ENCODE data around the gene LRCH3. TPM values are rescaled to one million over a fixed set of nuclear protein-coding genes. Genes with fewer than 3 reads are reported as not detected.

The LRCH3 gene
- total RNA-seq, 1 experiment from 2014 or later: 63.6 TPM

DNA sequence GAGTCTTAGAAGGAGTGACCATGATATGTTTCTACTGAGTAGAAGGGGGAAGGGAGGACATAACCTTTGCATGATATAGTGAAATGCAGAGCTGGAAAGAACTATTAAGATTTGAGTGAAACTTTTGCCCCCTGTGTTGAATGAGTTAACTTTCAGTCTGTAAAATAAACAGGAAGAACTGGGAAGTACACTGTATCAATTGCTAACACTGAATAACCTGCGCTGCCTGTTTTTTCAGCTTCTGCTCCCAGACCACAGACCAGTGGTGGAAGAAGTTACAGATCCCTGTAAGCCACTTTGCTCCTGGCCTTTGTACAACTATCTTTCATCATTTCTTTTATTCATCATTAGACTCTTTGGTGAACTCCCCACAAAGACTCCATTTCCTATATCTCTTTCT lies 3.6 kb upstream of the LRCH3 start:
- TF ChIP-seq, protein P1, sequence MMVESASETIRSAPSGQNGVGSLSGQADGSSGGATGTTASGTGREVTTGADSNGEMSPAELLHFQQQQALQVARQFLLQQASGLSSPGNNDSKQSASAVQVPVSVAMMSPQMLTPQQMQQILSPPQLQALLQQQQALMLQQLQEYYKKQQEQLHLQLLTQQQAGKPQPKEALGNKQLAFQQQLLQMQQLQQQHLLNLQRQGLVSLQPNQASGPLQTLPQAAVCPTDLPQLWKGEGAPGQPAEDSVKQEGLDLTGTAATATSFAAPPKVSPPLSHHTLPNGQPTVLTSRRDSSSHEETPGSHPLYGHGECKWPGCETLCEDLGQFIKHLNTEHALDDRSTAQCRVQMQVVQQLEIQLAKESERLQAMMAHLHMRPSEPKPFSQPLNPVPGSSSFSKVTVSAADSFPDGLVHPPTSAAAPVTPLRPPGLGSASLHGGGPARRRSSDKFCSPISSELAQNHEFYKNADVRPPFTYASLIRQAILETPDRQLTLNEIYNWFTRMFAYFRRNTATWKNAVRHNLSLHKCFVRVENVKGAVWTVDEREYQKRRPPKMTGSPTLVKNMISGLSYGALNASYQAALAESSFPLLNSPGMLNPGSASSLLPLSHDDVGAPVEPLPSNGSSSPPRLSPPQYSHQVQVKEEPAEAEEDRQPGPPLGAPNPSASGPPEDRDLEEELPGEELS (CRISPR knock-in tag; IDR thresholded peaks at IDR 0.05): no peak
- no peak for TF ChIP-seq SMAD3 (CRISPR knock-in tag; IDR thresholded peaks at IDR 0.05; ENCODE audit: borderline replicate concordance)
- TF ChIP-seq, protein P2, sequence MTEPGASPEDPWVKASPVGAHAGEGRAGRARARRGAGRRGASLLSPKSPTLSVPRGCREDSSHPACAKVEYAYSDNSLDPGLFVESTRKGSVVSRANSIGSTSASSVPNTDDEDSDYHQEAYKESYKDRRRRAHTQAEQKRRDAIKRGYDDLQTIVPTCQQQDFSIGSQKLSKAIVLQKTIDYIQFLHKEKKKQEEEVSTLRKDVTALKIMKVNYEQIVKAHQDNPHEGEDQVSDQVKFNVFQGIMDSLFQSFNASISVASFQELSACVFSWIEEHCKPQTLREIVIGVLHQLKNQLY (CRISPR knock-in tag; IDR thresholded peaks at IDR 0.05): no peak
- no peak for TF ChIP-seq FOXK1 (CRISPR knock-in tag; IDR thresholded peaks at IDR 0.05)
- TF ChIP-seq, protein P3, sequence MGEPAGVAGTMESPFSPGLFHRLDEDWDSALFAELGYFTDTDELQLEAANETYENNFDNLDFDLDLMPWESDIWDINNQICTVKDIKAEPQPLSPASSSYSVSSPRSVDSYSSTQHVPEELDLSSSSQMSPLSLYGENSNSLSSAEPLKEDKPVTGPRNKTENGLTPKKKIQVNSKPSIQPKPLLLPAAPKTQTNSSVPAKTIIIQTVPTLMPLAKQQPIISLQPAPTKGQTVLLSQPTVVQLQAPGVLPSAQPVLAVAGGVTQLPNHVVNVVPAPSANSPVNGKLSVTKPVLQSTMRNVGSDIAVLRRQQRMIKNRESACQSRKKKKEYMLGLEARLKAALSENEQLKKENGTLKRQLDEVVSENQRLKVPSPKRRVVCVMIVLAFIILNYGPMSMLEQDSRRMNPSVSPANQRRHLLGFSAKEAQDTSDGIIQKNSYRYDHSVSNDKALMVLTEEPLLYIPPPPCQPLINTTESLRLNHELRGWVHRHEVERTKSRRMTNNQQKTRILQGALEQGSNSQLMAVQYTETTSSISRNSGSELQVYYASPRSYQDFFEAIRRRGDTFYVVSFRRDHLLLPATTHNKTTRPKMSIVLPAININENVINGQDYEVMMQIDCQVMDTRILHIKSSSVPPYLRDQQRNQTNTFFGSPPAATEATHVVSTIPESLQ (CRISPR knock-in tag; IDR thresholded peaks at IDR 0.05): no peak
- TF ChIP-seq, protein P4, sequence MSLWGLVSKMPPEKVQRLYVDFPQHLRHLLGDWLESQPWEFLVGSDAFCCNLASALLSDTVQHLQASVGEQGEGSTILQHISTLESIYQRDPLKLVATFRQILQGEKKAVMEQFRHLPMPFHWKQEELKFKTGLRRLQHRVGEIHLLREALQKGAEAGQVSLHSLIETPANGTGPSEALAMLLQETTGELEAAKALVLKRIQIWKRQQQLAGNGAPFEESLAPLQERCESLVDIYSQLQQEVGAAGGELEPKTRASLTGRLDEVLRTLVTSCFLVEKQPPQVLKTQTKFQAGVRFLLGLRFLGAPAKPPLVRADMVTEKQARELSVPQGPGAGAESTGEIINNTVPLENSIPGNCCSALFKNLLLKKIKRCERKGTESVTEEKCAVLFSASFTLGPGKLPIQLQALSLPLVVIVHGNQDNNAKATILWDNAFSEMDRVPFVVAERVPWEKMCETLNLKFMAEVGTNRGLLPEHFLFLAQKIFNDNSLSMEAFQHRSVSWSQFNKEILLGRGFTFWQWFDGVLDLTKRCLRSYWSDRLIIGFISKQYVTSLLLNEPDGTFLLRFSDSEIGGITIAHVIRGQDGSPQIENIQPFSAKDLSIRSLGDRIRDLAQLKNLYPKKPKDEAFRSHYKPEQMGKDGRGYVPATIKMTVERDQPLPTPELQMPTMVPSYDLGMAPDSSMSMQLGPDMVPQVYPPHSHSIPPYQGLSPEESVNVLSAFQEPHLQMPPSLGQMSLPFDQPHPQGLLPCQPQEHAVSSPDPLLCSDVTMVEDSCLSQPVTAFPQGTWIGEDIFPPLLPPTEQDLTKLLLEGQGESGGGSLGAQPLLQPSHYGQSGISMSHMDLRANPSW (CRISPR knock-in tag; conservative IDR thresholded peaks at IDR 0.05; ENCODE audit: low read depth): no peak
- no peak for TF ChIP-seq ZNF263 (CRISPR knock-in tag; IDR thresholded peaks at IDR 0.05; ENCODE audit: low read depth)
- no peak for TF ChIP-seq TEAD4 (CRISPR knock-in tag; IDR thresholded peaks at IDR 0.05)
- TF ChIP-seq ELF4 (CRISPR knock-in tag; IDR thresholded peaks at IDR 0.05; ENCODE audit: low read depth): no peak
- TF ChIP-seq, protein P5, sequence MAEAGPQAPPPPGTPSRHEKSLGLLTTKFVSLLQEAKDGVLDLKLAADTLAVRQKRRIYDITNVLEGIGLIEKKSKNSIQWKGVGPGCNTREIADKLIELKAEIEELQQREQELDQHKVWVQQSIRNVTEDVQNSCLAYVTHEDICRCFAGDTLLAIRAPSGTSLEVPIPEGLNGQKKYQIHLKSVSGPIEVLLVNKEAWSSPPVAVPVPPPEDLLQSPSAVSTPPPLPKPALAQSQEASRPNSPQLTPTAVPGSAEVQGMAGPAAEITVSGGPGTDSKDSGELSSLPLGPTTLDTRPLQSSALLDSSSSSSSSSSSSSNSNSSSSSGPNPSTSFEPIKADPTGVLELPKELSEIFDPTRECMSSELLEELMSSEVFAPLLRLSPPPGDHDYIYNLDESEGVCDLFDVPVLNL (CRISPR knock-in tag; IDR thresholded peaks at IDR 0.05; ENCODE audit: borderline replicate concordance, low read depth): no peak
- TF ChIP-seq HMGA2 (CRISPR knock-in tag; IDR thresholded peaks at IDR 0.05): no peak
- POLR2A ChIA-PET: no interaction called here
- ATAC-seq: no peak
- Mint-ChIP-seq H3K9me3 (no peaks in the 10 kb centered on the region), H3K36me3 (no peaks in the 10 kb centered on the region; the same call in 1 of the 2 replicates), H3K27me3 (ENCODE audit: low read depth) (no peaks in the 10 kb centered on the region), H3K27ac (0 out of 2 replicates have a peak overlapping the region, but pooled peaks have one; percentile 14), H3K4me3 (no peak overlapping the region), H3K4me1 (peaks cover 6% of the 10 kb centered on the region)
- no peak for DNase-seq (ENCODE audit: low spot score)
- CTCF ChIA-PET: no interaction called here

DNA sequence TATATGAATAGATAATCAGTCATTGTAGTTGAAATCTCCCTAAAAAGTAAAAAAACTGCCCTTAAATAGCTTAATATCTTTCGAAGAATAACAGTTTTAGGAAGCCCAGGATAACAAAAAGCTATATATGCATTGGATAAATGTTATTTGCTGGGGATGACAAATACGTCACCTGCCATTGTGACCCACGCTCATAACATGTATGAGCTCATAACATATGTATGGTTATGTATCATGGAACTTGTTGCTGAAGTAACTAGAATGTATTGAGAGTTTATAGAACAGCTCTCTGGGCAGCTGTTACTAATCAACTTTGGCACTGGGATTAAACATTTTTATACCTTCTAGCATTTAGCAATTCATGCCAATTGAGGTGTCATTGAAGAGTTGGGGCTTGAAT lies 1.7 kb upstream of the LRCH3 start:
- ATAC-seq (no peak), DNase-seq (ENCODE audit: low spot score) (no peak)
- Mint-ChIP-seq H3K4me3 (no peak overlapping the region), H3K4me1 (peaks cover 14% of the 10 kb centered on the region), H3K9me3 (no peaks in the 10 kb centered on the region), H3K27ac (no peak overlapping the region), H3K36me3 (no peaks in the 10 kb centered on the region), H3K27me3 (ENCODE audit: low read depth) (no peaks in the 10 kb centered on the region)
- TF ChIP-seq, protein P6, sequence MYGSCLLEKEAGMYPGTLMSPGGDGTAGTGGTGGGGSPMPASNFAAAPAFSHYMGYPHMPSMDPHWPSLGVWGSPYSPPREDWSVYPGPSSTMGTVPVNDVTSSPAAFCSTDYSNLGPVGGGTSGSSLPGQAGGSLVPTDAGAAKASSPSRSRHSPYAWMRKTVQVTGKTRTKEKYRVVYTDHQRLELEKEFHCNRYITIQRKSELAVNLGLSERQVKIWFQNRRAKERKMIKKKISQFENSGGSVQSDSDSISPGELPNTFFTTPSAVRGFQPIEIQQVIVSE (CRISPR knock-in tag; IDR thresholded peaks at IDR 0.05; ENCODE audit: borderline replicate concordance): no peak
- no peak for TF ChIP-seq NFATC4 (CRISPR knock-in tag; IDR thresholded peaks at IDR 0.05)
- TF ChIP-seq PRRX2 (CRISPR knock-in tag; IDR thresholded peaks at IDR 0.05): no peak
- TF ChIP-seq EMX1 (CRISPR knock-in tag; IDR thresholded peaks at IDR 0.05): no peak
- TF ChIP-seq, protein P7, sequence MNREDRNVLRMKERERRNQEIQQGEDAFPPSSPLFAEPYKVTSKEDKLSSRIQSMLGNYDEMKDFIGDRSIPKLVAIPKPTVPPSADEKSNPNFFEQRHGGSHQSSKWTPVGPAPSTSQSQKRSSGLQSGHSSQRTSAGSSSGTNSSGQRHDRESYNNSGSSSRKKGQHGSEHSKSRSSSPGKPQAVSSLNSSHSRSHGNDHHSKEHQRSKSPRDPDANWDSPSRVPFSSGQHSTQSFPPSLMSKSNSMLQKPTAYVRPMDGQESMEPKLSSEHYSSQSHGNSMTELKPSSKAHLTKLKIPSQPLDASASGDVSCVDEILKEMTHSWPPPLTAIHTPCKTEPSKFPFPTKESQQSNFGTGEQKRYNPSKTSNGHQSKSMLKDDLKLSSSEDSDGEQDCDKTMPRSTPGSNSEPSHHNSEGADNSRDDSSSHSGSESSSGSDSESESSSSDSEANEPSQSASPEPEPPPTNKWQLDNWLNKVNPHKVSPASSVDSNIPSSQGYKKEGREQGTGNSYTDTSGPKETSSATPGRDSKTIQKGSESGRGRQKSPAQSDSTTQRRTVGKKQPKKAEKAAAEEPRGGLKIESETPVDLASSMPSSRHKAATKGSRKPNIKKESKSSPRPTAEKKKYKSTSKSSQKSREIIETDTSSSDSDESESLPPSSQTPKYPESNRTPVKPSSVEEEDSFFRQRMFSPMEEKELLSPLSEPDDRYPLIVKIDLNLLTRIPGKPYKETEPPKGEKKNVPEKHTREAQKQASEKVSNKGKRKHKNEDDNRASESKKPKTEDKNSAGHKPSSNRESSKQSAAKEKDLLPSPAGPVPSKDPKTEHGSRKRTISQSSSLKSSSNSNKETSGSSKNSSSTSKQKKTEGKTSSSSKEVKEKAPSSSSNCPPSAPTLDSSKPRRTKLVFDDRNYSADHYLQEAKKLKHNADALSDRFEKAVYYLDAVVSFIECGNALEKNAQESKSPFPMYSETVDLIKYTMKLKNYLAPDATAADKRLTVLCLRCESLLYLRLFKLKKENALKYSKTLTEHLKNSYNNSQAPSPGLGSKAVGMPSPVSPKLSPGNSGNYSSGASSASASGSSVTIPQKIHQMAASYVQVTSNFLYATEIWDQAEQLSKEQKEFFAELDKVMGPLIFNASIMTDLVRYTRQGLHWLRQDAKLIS (CRISPR knock-in tag; IDR thresholded peaks at IDR 0.05; ENCODE audit: borderline replicate concordance): no peak
- TF ChIP-seq OVOL2 (CRISPR knock-in tag; IDR thresholded peaks at IDR 0.05; ENCODE audit: borderline replicate concordance): no peak
- TF ChIP-seq JAZF1 (CRISPR knock-in tag; IDR thresholded peaks at IDR 0.05): no peak
- no peak for TF ChIP-seq ZBTB21 (CRISPR knock-in tag; IDR thresholded peaks at IDR 0.05; ENCODE audit: borderline replicate concordance)
- TF ChIP-seq, protein P8, sequence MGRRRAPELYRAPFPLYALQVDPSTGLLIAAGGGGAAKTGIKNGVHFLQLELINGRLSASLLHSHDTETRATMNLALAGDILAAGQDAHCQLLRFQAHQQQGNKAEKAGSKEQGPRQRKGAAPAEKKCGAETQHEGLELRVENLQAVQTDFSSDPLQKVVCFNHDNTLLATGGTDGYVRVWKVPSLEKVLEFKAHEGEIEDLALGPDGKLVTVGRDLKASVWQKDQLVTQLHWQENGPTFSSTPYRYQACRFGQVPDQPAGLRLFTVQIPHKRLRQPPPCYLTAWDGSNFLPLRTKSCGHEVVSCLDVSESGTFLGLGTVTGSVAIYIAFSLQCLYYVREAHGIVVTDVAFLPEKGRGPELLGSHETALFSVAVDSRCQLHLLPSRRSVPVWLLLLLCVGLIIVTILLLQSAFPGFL (CRISPR knock-in tag; IDR thresholded peaks at IDR 0.05; ENCODE audit: borderline replicate concordance): no peak
- no peak for TF ChIP-seq SP1 (CRISPR knock-in tag; conservative IDR thresholded peaks at IDR 0.05)
- TF ChIP-seq TEAD4 (CRISPR knock-in tag; IDR thresholded peaks at IDR 0.05): no peak
- ChIA-PET CTCF (interaction anchor here (0.9 kb wide), 1 partner anchor 12 kb away, joined by 3 read pairs; no protein-coding TSS in a partner anchor), POLR2A (no interaction called here)

All from WTC11 (cell line).